OCI-LY3 (cell line): ENCODE measurements around the gene GPR26.

ENCODE experiments used
- CTCF ChIP-seq: fragments of 200-600, 300-600 bp; sonication (generic); IDR thresholded peaks from 2 replicates; pipeline ENCODE4 v1.5.1; 2014; ENCODE audit warnings: antibody characterized with exemption, low read length, low read depth
- EZH2phosphoT487 ChIP-seq: fragments of 200-600 bp; shearing (Covaris generic); IDR thresholded peaks from 2 replicates; pipeline ENCODE4 v1.6.1; 2018; ENCODE audit warnings: antibody characterized with exemption, mixed run types, low read depth

GRCh38 chr10:123675811-123676210, 9.7 kb downstream of the GPR26 start:
- TF ChIP-seq CTCF (no peak), EZH2phosphoT487 (no peak)
